Dendritic cell treated with granulocyte-macrophage colony-stimulating factor and Interleukin-4, amounts not matched to agents 40 ng/mL and 50 ng/mL, for 4 days (primary cell): Measurements from ENCODE around the gene PNMA6E.

Experiments
- H3K27ac Mint-ChIP-seq: one replicate; pipeline ENCODE4 v1.8.0; 2022; ENCODE audit warnings: mild to moderate bottlenecking, mixed read lengths
- H3K27me3 Mint-ChIP-seq: one replicate; pipeline ENCODE4 v1.8.0; 2022; ENCODE audit warnings: mild to moderate bottlenecking, mixed read lengths
- H3K36me3 Mint-ChIP-seq: one replicate; pipeline ENCODE4 v1.8.0; 2022; ENCODE audit warnings: low read depth, mixed read lengths
- H3K4me1 Mint-ChIP-seq: one replicate; pipeline ENCODE4 v1.8.0; 2022; ENCODE audit warnings: low read depth, mixed read lengths
- H3K4me3 Mint-ChIP-seq: one replicate; pipeline ENCODE4 v1.8.0; 2022; ENCODE audit warnings: mild to moderate bottlenecking, moderate library complexity, mixed read lengths
- H3K9me3 Mint-ChIP-seq: one replicate; pipeline ENCODE4 v1.8.0; 2022; ENCODE audit warnings: mixed read lengths
- intact Hi-C: fragments of 100-400 bp; cut with micrococcal nuclease; formaldehyde crosslinking; loops from one replicate; pipeline ENCODE4 v1.15.0; 2022

PNMA6E gene

GRCh38 chrX:153443476-153444332 lies 42.6 kb upstream of the PNMA6E start:
- intact Hi-C loops, result no loop called here
- Mint-ChIP-seq H3K9me3 (no peaks in the 10 kb centered on the region), H3K36me3 (peaks cover 10% of the 10 kb centered on the region), H3K27me3 (peaks cover 1% of the 10 kb centered on the region), H3K4me3 (no peak overlapping the region), H3K4me1 (peaks cover 3% of the 10 kb centered on the region), H3K27ac (no peak overlapping the region)

GRCh38 chrX:153442463-153442862 lies 41.3 kb upstream of the PNMA6E start:
- Mint-ChIP-seq H3K4me3 (no peak overlapping the region), H3K36me3 (peaks cover 8% of the 10 kb centered on the region), H3K9me3 (no peaks in the 10 kb centered on the region), H3K4me1 (peaks cover 5% of the 10 kb centered on the region), H3K27ac (no peak overlapping the region), H3K27me3 (peaks cover 3% of the 10 kb centered on the region)
- intact Hi-C loops, result no loop called here

DNA sequence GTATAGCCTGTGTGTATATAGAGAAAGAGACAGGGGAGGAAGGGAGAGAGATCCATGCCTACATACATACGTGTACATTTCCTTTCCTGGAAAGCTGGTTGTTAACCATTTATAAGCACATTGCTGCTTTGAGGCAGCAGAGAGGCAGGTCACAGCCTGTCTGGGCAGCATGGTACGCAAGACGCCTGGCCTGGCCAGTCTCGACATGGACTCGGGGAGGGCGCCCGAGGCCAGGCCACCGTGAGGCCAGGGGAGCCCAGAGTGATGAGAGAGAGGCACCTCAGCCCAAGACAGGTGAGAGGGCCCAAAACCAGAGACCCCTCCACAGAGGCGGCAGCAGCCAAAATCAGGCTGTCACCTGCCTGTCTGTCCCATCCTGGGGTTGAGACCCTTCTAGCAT lies 40.8 kb upstream of the PNMA6E start:
- peaks cover 3% of the 10 kb centered on the region for H3K27me3 Mint-ChIP-seq
- H3K4me1 Mint-ChIP-seq, result peaks cover 5% of the 10 kb centered on the region
- H3K4me3 Mint-ChIP-seq, result no peak overlapping the region
- intact Hi-C loops, result no loop called here
- no peak overlapping the region for H3K27ac Mint-ChIP-seq
- H3K9me3 Mint-ChIP-seq, result no peaks in the 10 kb centered on the region
- peaks cover 3% of the 10 kb centered on the region for H3K36me3 Mint-ChIP-seq

- peaks cover 3% of the 10 kb centered on the region for H3K27me3 Mint-ChIP-seq
- no peak overlapping the region for H3K27ac Mint-ChIP-seq
- H3K9me3 Mint-ChIP-seq, result no peaks in the 10 kb centered on the region
- intact Hi-C loops, result no loop called here
- H3K4me3 Mint-ChIP-seq, result no peak overlapping the region
- no peaks in the 10 kb centered on the region for H3K36me3 Mint-ChIP-seq
- peaks cover 5% of the 10 kb centered on the region for H3K4me1 Mint-ChIP-seq
Observed at GRCh38 chrX:153441296-153441695, 40.1 kb upstream of the PNMA6E start.

DNA sequence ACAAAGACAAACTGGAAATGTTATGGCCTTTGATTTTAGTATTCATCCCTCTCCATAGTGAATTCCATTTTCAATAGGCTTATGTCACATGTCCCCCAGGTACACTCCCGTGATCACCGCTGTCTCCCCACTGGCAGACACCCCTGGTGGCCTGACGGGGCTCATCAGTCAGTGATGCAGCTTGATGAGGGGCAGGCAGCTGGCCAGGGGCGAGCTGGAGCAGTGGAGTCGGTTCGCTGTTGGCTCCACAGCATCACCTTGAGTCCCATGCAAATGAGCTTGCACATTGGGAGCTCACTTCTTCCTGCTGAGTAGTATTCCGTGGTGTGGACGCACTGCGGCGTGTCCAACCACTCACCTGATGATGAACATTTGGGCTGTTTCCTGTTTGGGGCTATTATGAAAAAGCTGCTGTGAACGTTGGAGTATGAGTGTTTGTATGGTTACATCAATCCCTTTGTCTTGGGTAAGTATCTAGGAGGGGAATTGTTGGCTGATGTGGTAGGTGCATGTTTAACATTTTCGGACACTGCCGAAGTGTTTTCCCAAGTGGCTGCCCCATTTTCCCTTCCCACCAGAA lies 39.5 kb upstream of the PNMA6E start:
- no peak overlapping the region for H3K27ac Mint-ChIP-seq

GRCh38 chrX:153439977-153440376 lies 38.8 kb upstream of the PNMA6E start:
- H3K4me3 Mint-ChIP-seq, result no peak overlapping the region
- no peaks in the 10 kb centered on the region for H3K36me3 Mint-ChIP-seq
- intact Hi-C loops, result no loop called here
- H3K4me1 Mint-ChIP-seq, result peaks cover 5% of the 10 kb centered on the region
- no peak overlapping the region for H3K27ac Mint-ChIP-seq
- peaks cover 3% of the 10 kb centered on the region for H3K27me3 Mint-ChIP-seq
- H3K9me3 Mint-ChIP-seq, result no peaks in the 10 kb centered on the region

More for the DNA sequence above, 39.5 kb upstream of the PNMA6E start:
- peaks cover 3% of the 10 kb centered on the region for H3K27me3 Mint-ChIP-seq
- H3K36me3 Mint-ChIP-seq, result no peaks in the 10 kb centered on the region
- H3K4me3 Mint-ChIP-seq, result no peak overlapping the region
- peaks cover 5% of the 10 kb centered on the region for H3K4me1 Mint-ChIP-seq
- intact Hi-C loops, result no loop called here
- H3K9me3 Mint-ChIP-seq, result no peaks in the 10 kb centered on the region

- peaks cover 5% of the 10 kb centered on the region for H3K4me1 Mint-ChIP-seq
- H3K27me3 Mint-ChIP-seq, result peaks cover 3% of the 10 kb centered on the region
- H3K9me3 Mint-ChIP-seq, result no peaks in the 10 kb centered on the region
- intact Hi-C loops, result no loop called here
- H3K4me3 Mint-ChIP-seq, result no peak overlapping the region
- H3K36me3 Mint-ChIP-seq, result no peaks in the 10 kb centered on the region
- H3K27ac Mint-ChIP-seq, result no peak overlapping the region
Observed at GRCh38 chrX:153438532-153438931, 37.4 kb upstream of the PNMA6E start.

DNA sequence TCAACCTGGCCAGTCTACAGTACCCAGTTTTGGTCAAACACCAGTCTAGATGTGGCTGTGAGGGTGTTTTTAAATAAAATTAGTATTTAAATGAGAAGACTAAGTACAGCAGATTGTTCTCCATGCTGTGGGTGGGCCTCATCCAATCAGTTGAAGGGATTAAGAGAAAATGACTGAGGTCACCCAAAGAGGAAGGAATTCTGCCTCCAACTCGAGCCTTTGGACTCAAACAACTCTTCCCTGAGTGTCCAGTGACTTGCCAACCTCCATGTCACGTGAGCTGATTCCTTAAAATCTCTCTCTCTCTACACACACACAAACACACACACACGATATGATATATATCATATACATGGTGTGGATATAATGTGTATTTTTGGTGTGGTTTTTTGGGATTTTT lies 34.7 kb upstream of the PNMA6E start:
- H3K27ac Mint-ChIP-seq, result no peak overlapping the region
- H3K4me1 Mint-ChIP-seq, result peaks cover 5% of the 10 kb centered on the region
- intact Hi-C loops, result no loop called here

GRCh38 chrX:153434801-153435200 lies 33.7 kb upstream of the PNMA6E start:
- no peaks in the 10 kb centered on the region for H3K9me3 Mint-ChIP-seq
- H3K36me3 Mint-ChIP-seq, result no peaks in the 10 kb centered on the region
- no peak overlapping the region for H3K4me3 Mint-ChIP-seq
- H3K4me1 Mint-ChIP-seq, result peaks cover 5% of the 10 kb centered on the region
- no peak overlapping the region for H3K27ac Mint-ChIP-seq
- H3K27me3 Mint-ChIP-seq, result peaks cover 3% of the 10 kb centered on the region
- intact Hi-C loops, result no loop called here

More for the DNA sequence above, 34.7 kb upstream of the PNMA6E start:
- Mint-ChIP-seq H3K36me3 (no peaks in the 10 kb centered on the region), H3K9me3 (no peaks in the 10 kb centered on the region), H3K4me3 (no peak overlapping the region), H3K27me3 (peaks cover 3% of the 10 kb centered on the region)

GRCh38 chrX:153433781-153434285 lies 32.7 kb upstream of the PNMA6E start:
- Mint-ChIP-seq H3K4me3 (no peak overlapping the region), H3K4me1 (peaks cover 3% of the 10 kb centered on the region), H3K27ac (no peak overlapping the region), H3K36me3 (no peaks in the 10 kb centered on the region), H3K9me3 (no peaks in the 10 kb centered on the region), H3K27me3 (peaks cover 3% of the 10 kb centered on the region)
- intact Hi-C loops, result no loop called here

GRCh38 chrX:153433161-153433680 lies 32.1 kb upstream of the PNMA6E start:
- Mint-ChIP-seq H3K9me3 (no peaks in the 10 kb centered on the region), H3K27ac (no peak overlapping the region), H3K4me1 (no peaks in the 10 kb centered on the region), H3K4me3 (no peak overlapping the region), H3K36me3 (no peaks in the 10 kb centered on the region), H3K27me3 (no peaks in the 10 kb centered on the region)
- intact Hi-C loops, result no loop called here

- Mint-ChIP-seq H3K36me3 (no peaks in the 10 kb centered on the region), H3K27me3 (no peaks in the 10 kb centered on the region), H3K9me3 (no peaks in the 10 kb centered on the region), H3K4me3 (no peak overlapping the region), H3K27ac (no peak overlapping the region), H3K4me1 (no peaks in the 10 kb centered on the region)
- intact Hi-C loops, result no loop called here
Observed at GRCh38 chrX:153430796-153431195, 29.6 kb upstream of the PNMA6E start.

DNA sequence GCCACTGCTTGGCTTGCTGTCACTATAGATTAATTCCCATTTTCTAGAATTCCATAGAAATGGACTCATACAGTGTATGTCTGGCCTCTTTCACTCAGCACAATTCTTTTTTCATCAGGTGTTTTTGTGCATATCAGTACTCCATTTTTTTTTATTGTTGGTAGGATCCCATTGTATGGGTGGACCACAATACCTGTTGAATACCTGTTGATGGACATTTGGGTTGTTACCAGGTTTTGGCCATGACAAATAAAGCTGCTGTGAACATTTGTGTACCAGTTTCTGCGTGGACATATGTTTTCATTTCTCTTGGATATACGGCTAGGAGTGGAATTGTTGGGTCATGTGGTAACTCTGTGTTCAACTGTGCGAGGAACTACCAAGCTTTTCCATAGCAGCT lies 25.1 kb upstream of the PNMA6E start:
- Mint-ChIP-seq H3K27me3 (no peaks in the 10 kb centered on the region), H3K4me3 (no peak overlapping the region), H3K36me3 (peaks cover 8% of the 10 kb centered on the region), H3K9me3 (no peaks in the 10 kb centered on the region), H3K4me1 (no peaks in the 10 kb centered on the region), H3K27ac (no peak overlapping the region)
- intact Hi-C loops, result no loop called here

GRCh38 chrX:153423652-153424051 lies 22.5 kb upstream of the PNMA6E start:
- no peaks in the 10 kb centered on the region for H3K27me3 Mint-ChIP-seq
- intact Hi-C loops, result no loop called here
- no peak overlapping the region for H3K27ac Mint-ChIP-seq
- H3K9me3 Mint-ChIP-seq, result no peaks in the 10 kb centered on the region
- no peaks in the 10 kb centered on the region for H3K4me1 Mint-ChIP-seq
- H3K4me3 Mint-ChIP-seq, result no peak overlapping the region
- peaks cover 24% of the 10 kb centered on the region for H3K36me3 Mint-ChIP-seq
